ENCODE results near the gene ALPL.

The ALPL gene

GRCh38 chr1:21618561-21619374 is 109.5 kb downstream of the ALPL start:
- DNase-seq (ENCODE audit: low spot score): no peak

GRCh38 chr1:21619375-21619947 is 110.2 kb downstream of the ALPL start:
- no peak for DNase-seq (ENCODE audit: low spot score)

- DNase-seq (ENCODE audit: low spot score): no peak
Observed at GRCh38 chr1:21620011-21620410, 110.8 kb downstream of the ALPL start.

- no peak for DNase-seq (ENCODE audit: low spot score)
Observed at GRCh38 chr1:21620496-21620895, 111.3 kb downstream of the ALPL start.

GRCh38 chr1:21621051-21621450 is 111.8 kb downstream of the ALPL start:
- no peak for DNase-seq (ENCODE audit: low spot score)

GRCh38 chr1:21621761-21622436 is 112.7 kb downstream of the ALPL start:
- DNase-seq (ENCODE audit: low spot score): no peak

- DNase-seq (ENCODE audit: low spot score): peak; percentile 61
Observed at GRCh38 chr1:21622466-21623315, 113.5 kb downstream of the ALPL start.

- no peak for DNase-seq (ENCODE audit: low spot score)
Observed at GRCh38 chr1:21623410-21623961, 114.3 kb downstream of the ALPL start.

GRCh38 chr1:21624571-21625389 is 115.6 kb downstream of the ALPL start:
- DNase-seq (ENCODE audit: low spot score): no peak

- DNase-seq (ENCODE audit: low spot score): no peak
Observed at GRCh38 chr1:21625390-21626190, 116.4 kb downstream of the ALPL start.

- DNase-seq (ENCODE audit: low spot score): no peak
Observed at GRCh38 chr1:21626921-21627339, 117.7 kb downstream of the ALPL start.

All from hepatic stellate cell (primary cell).